ENCODE data around the gene ANGPTL2.
"Not testable (repeated sequence)": the region's sequence is repeated elsewhere in the genome, so short reads cannot be mapped to it uniquely, and the experiment has no call there.

ANGPTL2 gene, protein sequence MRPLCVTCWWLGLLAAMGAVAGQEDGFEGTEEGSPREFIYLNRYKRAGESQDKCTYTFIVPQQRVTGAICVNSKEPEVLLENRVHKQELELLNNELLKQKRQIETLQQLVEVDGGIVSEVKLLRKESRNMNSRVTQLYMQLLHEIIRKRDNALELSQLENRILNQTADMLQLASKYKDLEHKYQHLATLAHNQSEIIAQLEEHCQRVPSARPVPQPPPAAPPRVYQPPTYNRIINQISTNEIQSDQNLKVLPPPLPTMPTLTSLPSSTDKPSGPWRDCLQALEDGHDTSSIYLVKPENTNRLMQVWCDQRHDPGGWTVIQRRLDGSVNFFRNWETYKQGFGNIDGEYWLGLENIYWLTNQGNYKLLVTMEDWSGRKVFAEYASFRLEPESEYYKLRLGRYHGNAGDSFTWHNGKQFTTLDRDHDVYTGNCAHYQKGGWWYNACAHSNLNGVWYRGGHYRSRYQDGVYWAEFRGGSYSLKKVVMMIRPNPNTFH

DNA sequence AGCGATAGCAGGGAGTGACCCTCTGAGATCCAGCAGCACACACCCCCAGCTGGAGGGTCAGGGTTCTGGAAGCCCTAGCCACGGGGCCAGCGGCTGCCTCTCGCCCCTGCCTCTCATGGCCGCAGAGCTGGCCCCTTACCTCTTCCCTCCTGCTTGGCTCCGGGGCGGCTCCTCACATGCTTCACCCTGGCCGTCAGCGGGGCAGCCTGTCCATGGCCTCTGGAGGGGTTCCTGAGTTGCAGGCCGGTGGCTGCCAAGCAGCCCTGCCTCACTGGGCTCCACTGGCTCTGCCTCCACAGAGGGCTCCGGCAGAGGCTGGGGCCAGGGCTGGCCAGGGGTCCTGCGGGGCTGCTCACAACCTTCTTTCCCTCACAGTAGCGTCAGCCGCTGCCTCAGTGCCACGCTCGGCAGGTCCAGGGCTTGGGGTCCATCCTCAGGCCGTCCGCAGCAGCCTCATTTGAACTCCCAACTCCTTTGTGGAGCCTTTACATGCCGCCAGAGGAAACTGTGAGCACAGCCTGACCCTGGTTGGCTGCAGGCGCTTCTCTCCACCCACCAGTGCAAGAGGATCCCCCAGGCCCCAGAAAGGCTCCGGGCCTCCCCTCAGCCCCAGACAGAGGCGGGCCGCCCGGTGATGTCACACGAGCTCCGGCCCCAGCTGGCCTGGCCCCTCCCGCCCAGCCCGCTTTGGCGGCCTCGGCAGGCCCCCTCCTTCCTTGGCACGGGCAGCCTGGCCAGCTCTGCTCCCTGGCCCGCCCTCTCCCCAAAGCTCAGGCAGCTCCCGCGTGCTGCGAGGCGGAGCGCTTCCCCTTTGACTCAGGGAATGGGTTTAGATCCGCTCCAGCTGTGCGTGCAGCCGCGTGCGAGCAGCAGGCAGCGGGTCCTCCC is at the start of gene ANGPTL2:
TSS of gene ANGPTL2 (minus strand) at position 460 of the 888 bp plus-strand sequence. CDS start 13,904 bp downstream, outside the sequence.
- peak; percentile 74 for DNase-seq

DNA sequence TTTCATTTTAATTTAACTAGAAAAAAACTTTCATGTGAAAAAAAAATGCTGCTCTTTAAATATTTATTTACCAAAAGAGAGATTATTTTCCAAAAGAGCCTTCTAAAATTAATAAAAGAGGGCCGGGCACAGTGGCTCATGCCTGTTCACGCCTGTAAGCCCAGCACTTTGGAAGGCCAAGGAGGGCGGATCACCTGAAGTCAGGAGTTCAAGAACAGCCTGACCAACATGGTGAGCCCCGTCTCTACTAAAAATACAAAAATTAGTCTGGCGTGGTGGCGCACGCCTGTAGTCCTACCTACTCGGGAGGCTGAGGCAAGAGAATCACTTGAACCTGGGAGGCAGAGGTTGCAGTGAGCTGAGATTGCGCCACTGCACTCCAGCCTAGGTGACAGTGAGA is 48.9 kb upstream of the ANGPTL2 start:
- DNase-seq = not testable (repeated sequence)

DNA sequence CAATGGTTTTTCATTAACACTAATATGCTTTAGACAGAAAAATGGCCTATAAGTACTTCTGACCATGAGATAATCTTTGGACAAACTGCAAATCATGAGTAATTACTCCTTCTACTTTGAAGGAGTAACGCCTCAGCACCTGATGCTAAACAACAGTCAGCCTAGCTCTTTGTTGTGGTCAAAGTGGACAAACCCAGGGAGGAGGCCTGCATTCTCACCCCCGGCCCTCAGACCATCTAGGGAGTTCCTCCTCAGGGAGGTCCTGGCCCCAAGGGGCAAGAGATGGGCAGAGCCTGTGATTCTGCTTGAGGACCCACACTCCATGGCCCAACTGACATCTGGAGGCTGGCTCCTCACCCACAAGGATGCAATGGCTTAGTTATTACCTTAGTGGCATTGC is 48.2 kb upstream of the ANGPTL2 start:
- DNase-seq = no peak

DNA sequence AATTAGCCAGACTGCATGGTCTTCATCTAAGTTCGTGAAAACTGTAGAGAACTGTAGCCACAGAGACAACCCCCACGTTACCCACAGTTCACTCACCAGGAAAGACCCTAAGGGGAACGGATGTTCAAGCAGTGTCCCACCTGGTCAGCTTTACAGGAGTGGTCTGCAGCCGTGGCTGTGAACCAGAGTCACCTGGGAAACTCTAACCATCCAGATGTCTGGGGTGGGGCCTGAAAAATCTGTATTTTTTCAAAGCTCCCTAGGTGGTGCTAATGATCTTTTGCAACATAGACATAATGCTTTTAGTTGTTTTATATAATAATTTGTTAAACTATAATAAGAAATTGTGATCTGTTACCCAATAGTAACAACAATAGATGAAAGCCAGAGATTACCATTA is 47.7 kb upstream of the ANGPTL2 start:
- no peak for DNase-seq

DNA sequence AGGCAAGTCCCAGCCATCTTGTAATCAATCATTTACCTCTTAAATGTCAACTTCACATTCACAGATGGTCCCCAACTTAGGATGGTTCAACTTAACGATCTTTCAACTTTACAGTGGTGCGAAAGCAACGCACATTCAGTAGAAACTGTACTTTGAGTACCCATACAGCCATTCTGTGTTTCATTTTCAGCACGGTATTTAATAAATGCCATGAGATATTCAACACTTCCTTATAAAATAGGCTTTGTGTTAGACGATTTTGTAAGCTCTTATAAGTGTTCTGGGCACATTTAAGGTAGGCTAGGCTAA is 47.1 kb upstream of the ANGPTL2 start:
- no peak for DNase-seq

DNA sequence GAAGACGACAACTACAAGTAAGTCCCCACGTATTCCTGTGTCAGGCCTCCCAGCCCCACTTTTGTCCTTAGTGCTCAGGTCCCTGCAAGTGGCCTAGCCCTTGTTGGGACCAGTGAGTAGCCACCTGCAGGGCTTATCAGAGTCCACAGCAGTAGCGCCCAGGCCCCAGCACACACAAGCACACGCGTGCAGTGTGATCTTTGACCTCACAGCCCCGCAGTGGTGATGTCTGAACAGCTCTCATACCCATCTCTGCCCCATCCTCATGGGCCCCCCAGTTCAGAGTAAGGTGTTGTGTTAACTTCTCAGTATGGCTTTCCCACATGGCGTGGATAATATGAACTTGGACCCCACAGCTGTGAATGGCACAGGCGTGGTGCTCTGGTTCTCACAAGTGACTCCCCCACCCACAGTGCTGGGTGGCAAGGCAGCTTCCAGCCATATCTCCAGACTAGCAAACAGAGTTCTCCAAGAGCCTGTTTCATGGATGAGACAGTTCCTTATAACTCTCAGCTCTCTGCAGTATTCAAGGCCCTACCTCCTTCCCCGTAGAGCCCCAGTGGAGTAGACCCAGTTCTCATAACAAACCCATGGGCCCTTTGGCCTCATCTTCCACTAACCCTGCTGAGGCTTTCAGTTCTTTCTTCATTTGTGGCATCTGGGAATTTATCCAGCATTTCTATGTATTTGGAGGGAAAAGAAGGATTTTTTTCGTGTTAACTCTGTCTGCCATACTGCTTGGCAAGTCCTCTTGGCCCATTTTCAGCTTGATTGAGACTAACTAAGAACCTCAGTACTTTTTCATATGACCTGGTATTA is 46.5 kb upstream of the ANGPTL2 start:
- no peak for DNase-seq

DNA sequence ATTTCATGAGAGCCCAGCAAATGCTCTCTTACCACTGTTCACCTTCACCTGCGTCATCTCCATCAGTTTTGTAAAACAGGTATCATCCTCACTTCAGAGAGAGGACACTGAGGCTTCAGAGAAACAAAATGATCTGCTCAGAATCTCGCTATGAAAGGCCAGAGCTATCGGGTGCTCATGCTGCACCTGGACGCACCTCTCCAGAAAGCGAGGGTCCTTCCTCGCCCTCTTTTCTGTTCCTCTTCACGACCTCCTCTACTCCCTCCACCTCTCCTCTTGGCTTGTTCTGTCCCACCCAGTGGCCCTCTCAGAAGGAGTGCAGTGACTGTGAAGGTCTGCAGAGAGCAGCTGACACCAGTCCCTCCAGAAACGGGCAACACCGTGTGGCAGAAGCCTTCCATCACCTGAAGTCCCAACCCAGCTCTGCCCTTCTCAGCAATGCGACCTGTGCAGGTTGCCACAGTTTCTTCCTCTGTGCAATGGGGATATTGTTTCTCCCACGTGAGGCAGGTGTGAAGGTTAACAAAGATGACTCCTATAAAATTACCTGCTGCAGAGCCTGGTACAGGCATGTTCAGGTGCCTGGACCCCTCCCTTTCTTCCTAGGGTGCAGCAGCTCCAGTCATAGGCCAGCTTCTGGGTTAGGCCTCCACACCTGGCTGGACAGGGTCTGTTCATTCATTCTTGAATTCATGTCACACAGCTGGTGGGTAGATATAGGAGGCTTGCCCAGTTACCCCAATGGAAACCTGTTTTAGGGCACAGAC is 45.3 kb upstream of the ANGPTL2 start:
- DNase-seq = no peak

DNA sequence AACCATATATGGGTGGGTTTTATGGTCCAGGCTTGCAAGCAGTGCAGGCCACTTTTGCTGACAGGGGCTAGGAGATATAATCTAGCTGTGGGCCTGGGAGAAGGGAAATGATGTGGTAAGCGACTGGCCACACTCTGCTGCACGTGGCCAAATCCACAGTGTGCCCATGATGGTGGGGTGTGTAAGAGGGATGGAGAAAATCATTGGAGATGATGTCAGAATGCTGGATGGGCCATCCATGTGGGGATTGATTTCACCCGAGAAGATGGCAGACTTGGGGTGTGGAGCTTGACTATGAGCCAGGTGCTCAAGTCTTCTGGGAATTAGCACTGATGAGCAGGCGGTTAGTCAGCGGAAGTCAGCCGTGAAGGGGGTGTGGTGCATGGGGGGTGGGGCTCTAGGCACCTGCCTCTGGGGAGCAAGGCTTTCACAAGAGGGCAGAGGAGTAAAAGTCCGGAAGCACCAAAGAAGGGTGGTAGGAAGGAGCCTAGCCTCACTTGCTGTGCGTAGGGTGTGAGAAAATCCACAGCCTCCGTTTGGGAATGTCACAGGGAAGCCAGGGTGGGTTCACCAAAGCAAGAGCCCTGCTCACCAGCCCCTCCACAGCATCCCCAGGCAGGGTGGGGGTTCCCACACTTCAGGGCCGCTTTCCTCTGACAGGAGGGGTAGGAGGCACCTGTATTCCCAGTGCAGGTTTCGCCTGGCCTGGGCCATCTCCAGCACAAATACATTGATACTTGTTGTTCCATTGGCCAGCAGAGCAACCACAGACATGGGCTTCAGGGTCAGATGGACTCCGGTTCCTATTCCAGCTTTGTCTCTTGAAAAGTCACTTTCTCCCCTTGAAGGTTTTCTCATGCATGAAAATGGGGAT is 44.5 kb upstream of the ANGPTL2 start:
- peak; percentile 63 for DNase-seq

DNA sequence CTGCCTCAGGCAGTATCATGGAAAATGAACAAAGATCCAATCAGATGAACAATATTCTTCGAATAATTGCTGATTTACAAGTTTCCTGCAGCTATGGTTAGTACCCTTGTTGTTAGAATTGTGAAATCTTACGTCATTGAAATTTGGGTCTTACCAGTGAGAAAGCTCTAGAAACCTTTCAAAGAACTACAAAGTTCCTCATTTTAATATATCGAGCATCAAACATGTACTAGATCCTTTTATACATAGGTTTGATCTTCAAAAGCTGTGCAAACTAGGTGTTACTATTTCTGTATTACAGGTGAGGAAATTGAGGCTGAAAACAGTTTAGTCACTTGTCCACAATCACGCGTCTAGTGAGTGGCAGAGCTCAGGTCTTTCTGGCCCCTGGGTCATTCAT is 43.7 kb upstream of the ANGPTL2 start:
- no peak for DNase-seq

DNA sequence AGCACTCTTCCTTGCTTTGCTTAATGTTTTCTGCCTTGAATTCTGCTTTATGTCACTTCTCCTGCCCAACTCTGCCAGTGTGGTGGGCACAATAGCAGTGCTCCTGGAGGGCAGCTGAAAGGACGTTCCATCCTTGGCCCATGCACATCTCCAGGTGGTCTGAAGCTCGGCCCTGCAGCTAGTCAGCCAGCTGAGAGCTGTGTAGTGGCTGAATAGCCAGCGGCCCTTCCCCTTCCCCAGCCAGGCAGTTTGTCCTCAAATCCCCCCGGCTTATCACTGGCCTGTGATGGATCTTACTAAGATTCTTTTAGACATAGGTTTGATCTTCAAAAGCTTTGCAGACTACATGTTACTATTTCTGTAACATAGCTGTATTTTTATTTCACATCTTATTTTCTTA is 42.7 kb upstream of the ANGPTL2 start:
- DNase-seq = no peak

DNA sequence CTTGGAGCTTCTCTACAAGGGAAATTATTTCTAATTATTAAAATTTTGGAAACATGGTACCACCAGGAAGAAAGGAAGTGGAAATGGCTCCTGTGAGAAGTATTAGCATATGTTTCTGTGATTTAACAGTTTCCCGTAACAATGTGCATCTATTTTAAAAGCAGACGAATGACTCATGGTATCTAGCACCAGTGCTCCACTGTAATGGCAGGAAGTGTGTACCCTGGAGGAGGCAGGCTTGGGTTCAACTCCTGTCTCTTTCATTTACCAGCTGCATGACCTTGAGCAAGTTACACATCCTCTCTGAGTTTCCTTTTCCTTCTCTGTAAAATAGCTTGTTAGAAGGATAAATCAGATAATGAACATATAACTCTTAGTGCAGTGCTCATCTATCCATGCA is 41.0 kb upstream of the ANGPTL2 start:
- DNase-seq = peak; percentile 64

DNA sequence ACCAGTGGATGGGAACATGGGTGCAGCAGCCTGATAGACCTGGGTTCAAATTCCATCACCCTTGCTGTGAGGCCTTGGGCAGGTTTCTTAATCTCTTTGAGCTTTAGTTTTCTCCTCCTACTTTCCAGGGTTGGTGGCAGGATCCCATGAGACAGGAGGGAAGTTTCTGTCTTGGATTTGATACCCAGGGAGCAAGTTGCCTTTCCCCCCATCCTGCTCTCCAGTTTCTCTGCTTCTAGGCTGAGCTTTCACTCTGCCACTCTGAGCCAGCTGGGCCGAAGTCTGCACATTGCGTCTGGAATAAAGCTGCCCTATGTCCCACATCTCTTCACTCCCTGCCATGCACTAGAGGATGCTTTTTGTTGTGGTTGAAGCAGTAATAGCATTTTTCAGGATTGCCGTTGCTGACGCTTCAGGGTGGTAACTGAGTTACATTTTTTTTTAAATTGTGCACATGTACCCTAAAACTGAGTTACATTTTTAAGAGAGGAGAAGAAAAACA is 40.5 kb upstream of the ANGPTL2 start:
- DNase-seq = no peak

DNA sequence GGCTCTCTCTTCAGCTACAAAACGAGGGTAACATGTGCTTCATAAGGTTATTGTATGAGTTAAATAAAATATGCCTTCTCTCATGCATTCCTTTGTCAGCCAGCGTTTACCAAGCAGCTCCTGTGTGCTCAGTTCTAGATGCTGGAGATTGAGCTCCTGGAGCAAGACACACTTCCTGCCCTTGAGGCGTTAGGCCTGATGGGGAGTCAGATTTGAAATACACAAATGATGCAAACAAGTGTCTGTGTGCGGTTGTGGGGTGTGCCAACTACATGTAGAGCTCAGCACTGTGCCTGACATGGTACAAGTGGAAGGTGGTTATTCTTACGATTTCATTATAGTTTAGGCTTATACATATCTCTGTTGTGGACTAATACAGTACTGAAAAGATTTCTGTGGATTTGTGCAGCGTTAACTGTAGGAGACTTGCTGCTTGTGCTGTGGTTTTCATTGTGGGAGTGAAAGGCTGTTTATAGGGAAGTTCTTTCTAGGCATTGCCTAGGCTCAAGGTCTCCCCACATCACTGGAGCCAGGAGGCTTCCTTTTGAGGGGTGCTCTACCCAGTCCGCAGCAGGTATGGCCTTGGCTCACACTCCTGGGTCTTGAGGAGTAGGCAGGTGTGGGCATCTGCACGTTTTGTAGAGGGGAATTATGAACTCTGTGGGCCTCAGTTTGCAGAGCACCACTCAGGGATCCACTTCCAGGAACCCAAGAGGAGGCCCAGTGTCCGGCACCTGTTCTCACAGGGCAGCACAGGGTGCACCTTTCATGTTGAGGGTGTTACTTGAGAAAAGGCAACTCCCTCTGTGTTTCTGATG is 39.8 kb upstream of the ANGPTL2 start:
- no peak for DNase-seq

DNA sequence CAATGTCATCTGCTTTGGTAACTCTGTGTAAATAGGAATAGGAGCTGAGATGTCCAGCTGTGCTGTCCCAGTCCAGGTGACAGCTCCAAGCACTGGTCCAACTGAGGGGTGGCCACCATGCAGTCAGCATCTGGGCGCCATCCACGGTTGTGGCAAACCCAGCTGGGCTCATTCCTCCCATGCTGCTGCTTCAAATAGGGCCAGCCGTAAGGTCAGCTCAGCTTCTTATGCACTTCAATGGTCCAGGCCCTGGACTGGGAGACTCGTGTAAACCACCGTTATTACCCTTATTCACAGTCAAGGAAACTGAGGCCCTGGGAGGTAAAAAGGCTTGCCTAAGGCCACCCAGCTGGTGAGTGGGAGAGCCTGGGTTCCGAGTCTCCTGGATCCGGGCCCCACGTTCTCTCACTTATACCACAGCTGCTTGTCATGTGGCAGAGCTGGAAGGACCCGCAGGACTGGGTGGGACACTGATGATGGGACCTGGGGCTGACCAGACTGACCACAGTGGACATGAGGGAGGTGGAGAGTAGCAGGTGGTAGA is 38.7 kb upstream of the ANGPTL2 start:
- DNase-seq = no peak

DNA sequence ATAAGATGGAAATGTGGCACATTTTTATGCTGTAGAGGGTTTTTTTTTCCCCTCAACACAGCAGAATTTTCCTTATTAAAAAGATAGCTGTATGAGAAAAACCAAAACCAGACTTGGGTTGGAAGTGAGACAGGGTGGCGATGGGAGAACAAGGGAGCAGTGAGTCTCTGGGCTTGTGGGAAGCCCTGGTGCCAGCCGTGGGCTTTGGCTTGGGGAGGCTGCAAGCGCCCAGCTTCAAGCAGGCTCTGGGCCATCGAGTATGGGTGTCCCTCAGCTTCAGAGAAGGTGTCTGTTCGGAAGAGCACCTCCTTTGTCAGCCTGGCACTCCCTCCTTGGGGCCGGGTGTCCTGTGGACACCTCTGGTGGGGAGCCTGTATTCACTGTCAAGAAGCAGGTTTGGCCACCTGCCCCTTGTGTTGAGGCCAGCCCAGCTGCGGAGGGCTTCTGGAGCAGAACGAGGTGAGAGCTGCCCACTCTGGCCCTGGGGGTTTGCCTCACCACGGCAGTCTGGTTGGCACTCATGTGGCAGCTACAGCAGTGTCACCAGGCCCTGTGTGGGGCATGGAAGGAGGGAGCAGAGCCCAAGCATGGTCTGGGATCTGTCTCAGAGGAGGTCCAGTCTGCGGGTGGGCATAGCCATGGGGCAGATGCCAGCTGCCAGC is 37.6 kb upstream of the ANGPTL2 start:
- no peak for DNase-seq

DNA sequence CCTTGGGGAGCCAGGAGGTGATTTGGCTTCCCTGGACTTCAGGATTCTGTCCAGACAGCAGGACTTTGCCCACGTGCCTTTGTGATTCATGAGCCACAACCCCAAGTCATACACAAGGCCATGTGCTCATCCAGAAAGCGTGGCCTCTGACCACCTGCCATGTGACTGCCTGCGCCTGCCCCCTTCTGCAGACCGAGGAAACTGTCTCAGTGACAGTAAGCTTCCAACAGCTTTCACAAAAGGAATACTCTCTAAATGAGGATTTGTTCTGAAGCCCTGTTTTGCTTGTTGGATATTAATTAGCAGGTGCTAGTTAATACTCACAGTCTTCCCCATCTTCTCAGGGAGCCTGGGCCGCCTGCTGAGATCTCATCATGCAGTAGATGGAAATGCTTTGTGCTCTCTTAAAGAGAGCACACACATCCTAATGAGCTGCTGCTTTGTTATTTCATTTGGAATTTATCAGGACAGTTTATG is 36.9 kb upstream of the ANGPTL2 start:
- DNase-seq = no peak

DNA sequence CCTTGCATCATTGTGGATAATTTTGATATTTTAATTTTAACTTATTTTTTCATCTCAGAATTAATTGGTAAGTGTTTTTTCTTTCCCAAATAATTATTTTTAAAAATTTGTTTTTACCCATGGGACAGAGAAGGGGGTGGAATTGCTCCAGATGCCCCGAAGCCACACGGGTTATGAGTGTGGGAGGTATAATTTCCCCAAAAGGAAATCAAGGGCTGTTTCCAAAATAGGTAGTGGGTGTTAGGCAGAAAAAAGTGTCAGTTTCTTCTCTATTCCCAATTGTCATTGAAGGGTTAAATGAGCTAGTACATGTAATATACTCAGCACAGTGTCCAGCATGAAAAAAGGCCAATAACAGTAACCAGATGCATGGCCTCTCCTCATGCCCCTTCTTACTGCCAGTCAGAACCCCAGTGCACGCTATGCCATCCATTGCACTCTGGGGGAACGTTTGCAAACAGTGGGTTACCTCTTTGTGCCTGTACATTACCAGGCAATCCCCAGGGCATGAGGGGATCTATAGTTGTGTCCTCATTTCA is 36.4 kb upstream of the ANGPTL2 start:
- DNase-seq = no peak

DNA sequence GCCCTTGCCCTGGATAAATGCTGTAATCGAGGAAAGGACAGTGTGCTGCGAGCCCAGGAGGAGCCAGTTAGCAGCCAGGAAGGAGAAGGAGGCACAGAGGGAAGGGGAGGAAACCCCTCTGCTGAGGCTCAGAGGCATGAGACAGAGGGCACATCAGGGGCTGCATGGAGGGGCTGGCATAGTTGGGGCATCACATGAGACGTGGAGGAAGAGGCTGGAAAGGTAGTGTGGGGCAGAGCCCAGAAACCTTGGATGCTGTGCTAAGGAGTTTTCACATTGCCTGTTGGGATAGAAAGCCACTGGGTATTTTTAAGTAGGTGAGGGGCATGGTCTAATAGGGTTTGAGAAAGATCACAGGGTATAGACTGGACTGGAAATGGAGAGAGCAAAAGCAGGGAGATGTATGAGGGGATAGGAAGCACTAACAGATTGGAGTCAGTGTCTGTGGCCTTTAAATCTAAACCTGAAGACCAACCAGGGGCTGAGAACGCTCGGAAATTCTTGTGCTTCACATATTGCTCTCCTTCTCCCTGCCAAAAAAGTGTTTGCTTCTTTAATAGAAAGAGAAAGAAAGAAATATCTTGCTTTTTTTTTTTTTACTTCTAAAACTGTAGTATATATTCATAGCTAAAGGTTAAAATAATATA is 33.0 kb upstream of the ANGPTL2 start:
- DNase-seq = no peak

Data from NCI-H226 (cell line).